ENCODE data around the gene APOBEC3H.

The APOBEC3H gene

DNA sequence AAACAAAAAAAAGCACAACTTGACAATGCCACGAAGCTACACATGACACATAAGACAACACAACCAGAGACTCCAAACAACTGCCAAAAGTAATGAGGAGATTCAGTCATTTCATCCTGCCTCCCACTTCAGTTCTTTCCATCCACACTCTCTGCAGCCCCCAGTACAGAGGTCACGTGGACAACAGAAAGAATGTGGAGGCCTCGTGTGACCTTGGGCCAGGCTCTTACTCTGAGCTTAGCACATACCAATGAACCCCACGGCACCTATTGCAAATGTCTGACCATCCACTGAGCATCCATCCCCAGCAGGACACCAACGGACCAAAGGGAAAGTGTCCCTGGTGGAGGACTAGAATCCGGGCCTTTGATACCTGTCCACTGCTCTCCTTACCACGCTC, 42.9 kb downstream of the APOBEC3H start:
- Histone ChIP-seq H3K4me3 (ENCODE audit: low read length) (no peak overlapping the region), H3K36me3 (ENCODE audit: insufficient read depth, low read length) (no peaks in the 10 kb centered on the region), H3K4me1 (ENCODE audit: insufficient read depth, low read length) (peaks cover 6% of the 10 kb centered on the region), H3K27me3 (ENCODE audit: insufficient read depth, low read length) (peaks cover 18% of the 10 kb centered on the region), H2AFZ (ENCODE audit: low read depth, low read length) (no peak overlapping the region), H3K9me3 (ENCODE audit: low read length) (no peaks in the 10 kb centered on the region)

DNA sequence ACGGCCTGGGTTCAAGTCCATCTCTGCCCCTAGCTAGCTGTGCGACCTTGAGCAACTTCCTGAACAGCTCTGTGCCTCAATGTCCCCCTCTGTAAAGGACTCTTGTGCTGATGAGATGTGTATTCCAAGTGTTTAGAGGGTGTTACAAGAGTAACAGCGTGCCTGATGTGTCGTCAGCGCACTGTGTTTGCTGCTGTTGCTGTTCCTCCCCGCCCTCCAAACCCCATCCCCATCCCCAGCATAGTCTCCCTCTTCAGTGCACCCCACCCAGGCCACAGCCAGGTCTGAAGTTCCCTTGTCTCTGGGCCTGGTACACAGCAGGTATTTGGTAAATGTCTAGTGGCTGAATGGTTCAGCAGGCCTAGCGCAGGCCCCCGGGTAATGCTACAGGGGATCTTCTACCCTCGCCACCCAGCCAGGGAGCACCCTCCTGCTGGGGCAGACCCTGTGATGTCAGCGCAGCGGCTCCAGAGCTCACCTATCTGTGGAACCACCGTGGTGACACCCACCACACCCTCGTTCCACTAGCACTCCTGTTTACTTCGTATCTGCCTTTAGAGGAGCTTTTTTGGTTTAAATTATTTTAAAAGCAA, 45.1 kb downstream of the APOBEC3H start:
- Histone ChIP-seq H2AFZ (ENCODE audit: low read depth, low read length) (no peak overlapping the region), H3K27me3 (ENCODE audit: insufficient read depth, low read length) (peaks cover 15% of the 10 kb centered on the region), H3K36me3 (ENCODE audit: insufficient read depth, low read length) (no peaks in the 10 kb centered on the region), H3K9me3 (ENCODE audit: low read length) (no peaks in the 10 kb centered on the region), H3K4me3 (ENCODE audit: low read length) (no peak overlapping the region), H3K4me1 (ENCODE audit: insufficient read depth, low read length) (peaks cover 14% of the 10 kb centered on the region)

DNA sequence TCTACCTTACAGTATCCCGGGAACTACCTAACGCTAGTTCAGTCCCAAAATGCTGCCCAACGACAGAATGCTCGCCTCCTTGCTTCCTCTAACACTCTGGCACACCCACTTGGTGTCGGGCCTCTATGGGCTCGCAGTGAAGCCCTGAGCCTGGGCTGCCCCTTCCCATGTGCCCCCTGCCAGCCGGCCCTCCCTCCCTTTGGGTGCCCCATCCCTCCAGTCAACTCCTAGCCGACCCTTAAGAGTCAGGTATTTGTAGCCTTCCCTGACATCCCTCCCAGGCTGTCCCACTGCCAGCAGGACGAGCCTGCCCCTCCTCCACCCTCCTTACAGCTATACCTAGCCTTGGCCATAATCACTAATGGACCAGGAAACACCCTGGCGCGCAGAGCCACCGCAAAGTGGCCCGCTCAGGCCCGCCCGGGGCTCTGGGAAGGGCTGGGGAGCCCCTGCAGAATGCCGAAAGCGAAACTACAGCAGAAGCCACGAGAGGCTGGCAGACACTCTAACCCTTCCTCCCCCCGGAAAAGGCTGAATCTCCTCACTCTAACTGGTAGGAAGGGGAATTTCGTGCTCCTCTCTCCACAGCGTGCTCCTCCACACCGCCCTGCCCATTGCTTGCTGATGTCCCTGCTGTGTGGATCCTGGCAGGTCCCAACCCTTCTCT, 47.2 kb downstream of the APOBEC3H start:
- Histone ChIP-seq H3K4me3 (ENCODE audit: low read length) (peak overlapping the region; percentile 82), H3K27me3 (ENCODE audit: insufficient read depth, low read length) (peaks cover 15% of the 10 kb centered on the region), H3K4me1 (ENCODE audit: insufficient read depth, low read length) (peaks cover 14% of the 10 kb centered on the region)

DNA sequence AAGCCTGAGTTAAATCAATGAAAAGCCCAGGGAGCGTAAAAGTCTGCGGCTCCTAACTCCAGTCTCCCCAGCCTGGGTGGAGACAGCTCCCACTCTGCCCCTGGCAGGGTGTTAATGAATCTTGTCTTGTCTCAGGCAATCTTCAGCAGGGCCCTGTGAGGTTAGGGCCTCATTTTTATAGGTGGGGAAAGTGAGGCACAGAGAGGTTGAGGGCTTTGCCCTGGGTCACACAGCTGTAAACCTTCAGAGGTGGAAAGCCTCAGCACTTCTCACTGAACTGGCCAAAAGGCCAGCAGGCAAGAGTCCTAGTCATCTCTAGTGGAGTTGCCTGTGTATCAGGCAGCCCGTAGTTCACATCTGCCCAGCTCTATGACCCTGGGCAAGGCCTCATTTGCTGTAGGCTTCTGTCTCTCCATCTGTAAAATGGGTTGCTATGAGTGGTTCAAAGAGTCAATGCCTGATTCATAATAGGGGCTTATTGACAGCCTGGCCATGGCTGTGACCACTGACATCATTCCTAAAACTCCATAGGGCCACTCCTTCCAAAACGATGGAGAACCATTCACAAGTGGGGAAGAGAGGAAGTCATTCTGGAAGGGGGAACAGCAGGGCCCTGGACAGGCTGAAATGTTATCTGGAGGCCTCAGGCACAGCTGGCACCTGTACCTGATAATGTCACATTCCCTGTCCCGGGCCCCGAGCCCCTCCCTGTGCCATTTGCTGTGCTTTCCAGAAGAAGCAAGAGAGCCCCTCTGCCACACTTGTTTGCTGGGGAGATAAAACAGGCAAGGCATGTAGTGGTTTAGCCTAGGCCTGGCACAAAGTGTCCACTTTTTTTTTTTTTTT, 49.4 kb downstream of the APOBEC3H start:
- no peaks in the 10 kb centered on the region for H3K9me3 ChIP-seq (ENCODE audit: low read length)
- H3K4me1 ChIP-seq (ENCODE audit: insufficient read depth, low read length), result peaks cover 14% of the 10 kb centered on the region
- H2AFZ ChIP-seq (ENCODE audit: low read depth, low read length), result peak overlapping the region; percentile 79
- peak overlapping the region; percentile 47 for H3K4me3 ChIP-seq (ENCODE audit: low read length)
- H3K27me3 ChIP-seq (ENCODE audit: insufficient read depth, low read length), result peaks cover 15% of the 10 kb centered on the region
- no peaks in the 10 kb centered on the region for H3K36me3 ChIP-seq (ENCODE audit: insufficient read depth, low read length)

More for the DNA sequence above, 47.2 kb downstream of the APOBEC3H start:
- H2AFZ ChIP-seq (ENCODE audit: low read depth, low read length), result no peak overlapping the region
- H3K36me3 ChIP-seq (ENCODE audit: insufficient read depth, low read length), result no peaks in the 10 kb centered on the region
- no peaks in the 10 kb centered on the region for H3K9me3 ChIP-seq (ENCODE audit: low read length)

DNA sequence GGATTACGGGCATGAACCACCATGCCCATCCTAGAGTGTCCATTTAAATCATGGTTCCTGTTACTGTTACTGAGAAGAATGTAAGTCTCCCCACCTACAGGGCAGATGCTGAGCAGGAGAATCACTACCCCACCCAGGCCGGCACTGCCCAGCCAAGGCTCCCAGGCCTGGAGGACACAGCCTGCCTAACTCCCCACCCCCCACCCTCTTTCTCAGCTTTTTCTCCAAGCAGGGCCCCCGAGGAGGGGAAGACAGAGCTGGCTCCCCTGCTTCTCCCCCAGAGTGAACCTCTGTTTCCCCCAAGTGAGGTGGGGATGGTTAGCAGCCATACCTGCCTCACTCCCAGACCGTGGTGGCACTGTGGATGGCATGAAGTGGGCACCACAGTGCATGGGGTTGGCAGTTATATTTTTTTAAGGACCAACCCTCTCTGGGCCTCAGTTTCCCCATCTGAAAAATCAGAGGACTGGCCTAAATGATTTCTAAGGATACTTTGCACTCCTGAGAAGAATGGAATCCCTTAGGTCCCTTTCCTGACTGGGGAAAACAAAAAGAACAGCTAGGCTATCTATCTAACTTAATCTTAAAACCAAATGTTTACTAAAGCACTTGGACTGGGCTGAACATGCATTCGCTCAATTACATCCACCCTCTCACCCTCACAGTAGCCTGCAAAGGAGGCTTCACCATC, 50.4 kb downstream of the APOBEC3H start:
- Histone ChIP-seq H3K9me3 (ENCODE audit: low read length) (no peaks in the 10 kb centered on the region), H3K4me1 (ENCODE audit: insufficient read depth, low read length) (peaks cover 14% of the 10 kb centered on the region), H3K4me3 (ENCODE audit: low read length) (no peak overlapping the region), H3K36me3 (ENCODE audit: insufficient read depth, low read length) (no peaks in the 10 kb centered on the region), H2AFZ (ENCODE audit: low read depth, low read length) (no peak overlapping the region), H3K27me3 (ENCODE audit: insufficient read depth, low read length) (peaks cover 15% of the 10 kb centered on the region)

DNA sequence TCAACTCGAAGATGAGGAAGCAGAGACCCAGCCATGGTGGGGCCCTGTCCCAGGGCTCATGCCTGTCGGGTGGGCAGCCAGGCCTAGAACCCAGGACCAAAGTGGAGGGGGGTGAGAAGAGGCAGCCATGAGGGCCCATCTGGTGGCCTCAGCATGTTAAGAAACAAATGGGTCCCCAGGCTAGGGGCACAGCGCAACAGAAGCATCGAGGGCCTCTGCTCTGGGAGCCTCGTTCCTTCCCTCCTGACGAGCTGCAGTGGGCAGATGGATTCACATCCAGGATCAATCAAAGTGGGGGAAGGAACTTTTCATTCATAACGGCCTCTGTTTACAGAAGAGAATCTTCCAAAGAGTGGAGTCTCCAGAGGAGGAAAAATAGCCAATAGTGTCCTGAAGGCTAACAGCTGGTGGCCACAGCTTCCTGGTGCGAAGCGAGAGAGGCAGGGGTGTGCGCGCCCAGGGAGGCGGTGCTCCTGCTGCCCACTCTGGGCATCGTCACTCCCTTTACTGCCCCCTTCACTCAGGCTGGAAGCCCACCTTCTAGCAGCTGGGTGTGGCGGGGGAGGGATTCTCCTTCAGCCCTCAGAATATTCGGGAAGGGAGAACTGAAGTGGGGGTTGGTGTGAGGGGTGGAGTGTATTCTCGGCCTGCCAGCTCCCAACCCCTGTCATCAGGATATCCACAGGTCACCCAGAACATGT, 51.1 kb downstream of the APOBEC3H start:
- Histone ChIP-seq H3K4me3 (ENCODE audit: low read length) (no peak overlapping the region), H3K36me3 (ENCODE audit: insufficient read depth, low read length) (no peaks in the 10 kb centered on the region), H3K9me3 (ENCODE audit: low read length) (no peaks in the 10 kb centered on the region), H3K4me1 (ENCODE audit: insufficient read depth, low read length) (peaks cover 14% of the 10 kb centered on the region), H3K27me3 (ENCODE audit: insufficient read depth, low read length) (peaks cover 15% of the 10 kb centered on the region), H2AFZ (ENCODE audit: low read depth, low read length) (no peak overlapping the region)

DNA sequence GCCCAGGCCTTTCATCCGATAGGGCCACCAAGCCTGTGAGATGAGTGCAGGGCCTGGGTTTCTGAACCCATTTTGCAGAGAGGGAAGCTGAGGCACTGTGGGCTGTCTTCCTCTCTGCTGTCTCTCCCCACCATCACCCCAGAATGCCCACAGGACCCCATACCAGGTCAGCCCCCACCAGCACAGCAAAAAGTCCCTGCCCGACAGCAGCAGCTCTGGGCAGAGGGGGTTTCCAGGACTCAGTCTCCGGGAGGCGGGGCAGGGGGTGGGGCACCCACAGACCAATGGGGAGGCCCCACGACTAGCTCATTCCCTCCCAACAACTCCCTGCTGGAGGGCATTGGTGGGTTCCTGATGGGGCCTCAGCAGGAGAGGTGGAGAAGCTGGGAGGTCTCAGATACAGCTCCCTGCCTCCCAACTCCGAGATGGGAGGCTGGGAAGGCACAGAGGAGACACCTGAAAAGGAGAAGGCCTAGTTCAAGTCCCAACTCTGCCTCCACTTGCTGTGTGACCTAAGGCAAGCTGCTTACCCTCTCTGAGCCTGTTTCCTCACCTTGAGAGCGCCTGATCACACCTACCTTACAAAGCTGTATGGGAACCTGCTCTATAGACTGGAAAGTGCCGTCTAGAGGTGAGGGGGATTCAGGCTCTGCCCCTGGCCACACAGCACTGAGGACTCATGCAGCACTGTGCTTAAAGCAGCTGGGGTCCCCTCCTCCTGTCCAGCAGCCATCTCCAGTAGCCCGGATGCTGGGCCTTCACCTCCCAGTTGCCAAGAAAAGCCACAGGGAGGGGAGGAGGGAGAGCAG, 51.9 kb downstream of the APOBEC3H start:
- Histone ChIP-seq H3K9me3 (ENCODE audit: low read length) (no peaks in the 10 kb centered on the region), H3K4me1 (ENCODE audit: insufficient read depth, low read length) (peaks cover 14% of the 10 kb centered on the region)

DNA sequence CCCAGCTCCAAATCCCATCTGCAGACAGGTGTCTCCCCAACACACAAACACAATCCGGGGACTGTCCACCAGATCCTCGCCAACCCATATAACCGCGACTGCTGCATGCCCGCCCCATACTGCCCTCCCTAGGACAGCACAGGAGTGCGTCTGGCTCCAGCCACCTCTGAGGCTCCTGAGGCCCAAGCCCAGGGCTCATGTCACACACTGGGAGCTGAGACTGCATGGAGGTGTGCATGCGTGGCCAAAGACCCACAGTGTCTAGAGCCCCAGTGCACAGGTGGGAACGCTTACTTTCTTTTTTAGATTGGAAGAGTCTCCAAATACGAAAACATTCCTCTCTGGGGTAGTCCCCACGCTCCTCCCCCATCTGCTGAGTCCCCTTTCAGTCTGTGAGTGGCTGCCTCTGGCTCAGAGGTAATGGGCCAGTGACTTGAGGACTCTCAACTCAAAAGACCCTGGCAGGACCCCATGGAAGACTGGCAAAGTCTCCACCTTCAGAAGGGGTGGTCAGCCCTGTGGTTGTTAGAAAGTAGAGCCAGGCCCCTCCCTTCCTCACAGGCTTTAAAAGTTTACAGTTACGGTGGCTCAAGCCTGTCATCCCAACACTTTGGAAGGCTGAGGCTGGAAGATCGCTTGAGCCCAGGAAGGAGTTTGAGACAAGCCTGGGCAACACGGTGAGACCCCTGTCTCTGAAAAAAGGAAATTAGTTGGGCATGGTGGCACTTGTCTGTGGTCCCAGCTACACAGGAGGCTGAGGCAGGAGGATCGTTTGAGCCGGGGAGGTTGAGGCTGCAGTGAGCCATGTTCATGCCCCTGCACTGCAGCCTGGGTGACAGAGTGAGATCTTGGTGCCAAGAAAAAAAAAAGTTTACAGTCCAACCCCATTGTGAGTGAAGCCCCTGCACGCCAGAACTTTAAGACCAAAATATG, 53.1 kb downstream of the APOBEC3H start:
- Histone ChIP-seq H3K27me3 (ENCODE audit: insufficient read depth, low read length) (peaks cover 18% of the 10 kb centered on the region), H3K4me3 (ENCODE audit: low read length) (no peak overlapping the region), H3K9me3 (ENCODE audit: low read length) (no peaks in the 10 kb centered on the region), H3K4me1 (ENCODE audit: insufficient read depth, low read length) (peaks cover 5% of the 10 kb centered on the region), H2AFZ (ENCODE audit: low read depth, low read length) (no peak overlapping the region), H3K36me3 (ENCODE audit: insufficient read depth, low read length) (no peaks in the 10 kb centered on the region)

More for the DNA sequence above, 51.9 kb downstream of the APOBEC3H start:
- no peak overlapping the region for H3K4me3 ChIP-seq (ENCODE audit: low read length)
- H2AFZ ChIP-seq (ENCODE audit: low read depth, low read length), result no peak overlapping the region
- no peaks in the 10 kb centered on the region for H3K36me3 ChIP-seq (ENCODE audit: insufficient read depth, low read length)
- H3K27me3 ChIP-seq (ENCODE audit: insufficient read depth, low read length), result peaks cover 17% of the 10 kb centered on the region

DNA sequence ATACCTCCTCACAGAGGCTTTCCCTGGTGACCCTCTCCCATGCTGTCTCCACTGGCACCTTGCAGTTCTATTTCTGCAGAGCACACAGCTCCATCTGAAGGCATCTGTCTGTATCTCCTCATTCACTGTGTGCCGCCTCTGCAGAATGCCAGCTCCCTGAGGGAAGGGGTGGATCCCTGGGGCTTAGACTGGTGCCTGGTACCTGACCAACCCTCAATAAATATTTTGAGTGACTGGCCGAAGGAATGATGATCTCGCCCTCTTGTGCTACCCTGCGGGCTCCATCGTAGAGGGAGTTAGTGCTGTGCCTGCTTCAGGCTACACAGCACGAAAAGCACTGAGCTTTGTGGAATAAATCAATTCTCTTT, 53.8 kb downstream of the APOBEC3H start:
- H3K27me3 ChIP-seq (ENCODE audit: insufficient read depth, low read length), result peaks cover 24% of the 10 kb centered on the region
- no peak overlapping the region for H3K4me3 ChIP-seq (ENCODE audit: low read length)

DNA sequence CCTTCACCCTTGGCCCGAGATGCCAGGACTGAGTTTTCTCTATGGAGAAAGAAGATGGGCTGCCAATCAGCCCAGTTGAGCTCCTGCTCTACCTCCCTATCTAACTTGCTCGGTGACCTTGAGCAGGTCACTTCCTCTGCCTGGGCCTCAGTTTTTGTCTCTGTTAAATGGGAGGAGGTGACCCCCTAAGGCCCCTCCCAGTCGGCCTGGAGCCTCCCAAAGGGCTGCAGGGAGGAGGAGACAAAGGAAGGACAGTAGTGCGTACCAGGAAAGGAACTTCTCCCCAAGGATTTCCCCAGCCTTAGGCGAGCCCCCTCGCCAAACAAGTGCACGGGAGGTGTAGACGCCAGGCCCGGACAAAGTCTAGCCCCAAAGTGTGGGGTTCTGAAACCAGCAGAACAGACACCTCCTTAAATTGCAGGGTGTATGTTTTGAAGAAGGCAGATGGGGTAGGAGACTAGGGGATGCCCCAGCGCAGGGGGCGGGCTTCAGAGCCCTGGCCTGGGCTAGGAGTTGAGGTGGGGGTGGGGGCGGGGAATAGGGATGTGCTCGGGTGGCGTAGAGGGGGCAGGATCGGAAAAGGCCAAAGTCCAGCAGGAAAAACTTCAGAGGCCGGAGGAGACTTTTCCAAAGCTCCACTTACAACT, 54.4 kb downstream of the APOBEC3H start:
- Histone ChIP-seq H3K27me3 (ENCODE audit: insufficient read depth, low read length) (peaks cover 28% of the 10 kb centered on the region), H3K36me3 (ENCODE audit: insufficient read depth, low read length) (no peaks in the 10 kb centered on the region), H2AFZ (ENCODE audit: low read depth, low read length) (no peak overlapping the region), H3K4me1 (ENCODE audit: insufficient read depth, low read length) (no peaks in the 10 kb centered on the region), H3K9me3 (ENCODE audit: low read length) (no peaks in the 10 kb centered on the region), H3K4me3 (ENCODE audit: low read length) (no peak overlapping the region)

More for the DNA sequence above, 53.8 kb downstream of the APOBEC3H start:
- Histone ChIP-seq H3K4me1 (ENCODE audit: insufficient read depth, low read length) (peaks cover 4% of the 10 kb centered on the region), H3K36me3 (ENCODE audit: insufficient read depth, low read length) (no peaks in the 10 kb centered on the region), H3K9me3 (ENCODE audit: low read length) (no peaks in the 10 kb centered on the region), H2AFZ (ENCODE audit: low read depth, low read length) (no peak overlapping the region)

DNA sequence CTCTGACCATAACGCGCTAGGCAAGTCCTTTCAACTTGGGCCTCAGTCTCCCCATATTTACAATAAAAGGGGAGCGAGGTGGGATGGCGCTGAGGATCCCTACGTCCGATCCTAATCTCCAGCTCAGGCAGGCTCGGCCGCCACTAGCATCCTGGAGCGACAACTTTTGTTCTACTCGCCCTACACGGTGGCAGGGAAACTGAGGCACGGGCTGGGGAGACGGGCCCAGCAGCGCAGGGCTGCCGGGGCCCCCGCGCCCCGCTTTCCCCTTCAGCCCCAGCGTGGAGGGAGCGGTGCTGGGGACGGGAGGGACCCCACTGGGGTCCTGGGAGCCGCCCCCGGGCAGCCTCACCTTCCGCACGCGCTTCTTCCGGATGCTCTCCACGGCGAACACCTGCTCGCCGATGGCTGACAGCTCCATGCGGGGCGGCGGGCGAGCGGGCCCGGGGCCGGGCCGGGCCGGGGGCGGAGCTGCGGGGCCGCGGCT, 55.0 kb downstream of the APOBEC3H start:
- peak overlapping the region; percentile 61 for H3K4me3 ChIP-seq (ENCODE audit: low read length)

More for the DNA sequence above, 55.0 kb downstream of the APOBEC3H start:
- no peaks in the 10 kb centered on the region for H3K36me3 ChIP-seq (ENCODE audit: insufficient read depth, low read length)
- H2AFZ ChIP-seq (ENCODE audit: low read depth, low read length), result peak overlapping the region; percentile 56
- H3K27me3 ChIP-seq (ENCODE audit: insufficient read depth, low read length), result peaks cover 28% of the 10 kb centered on the region
- no peaks in the 10 kb centered on the region for H3K9me3 ChIP-seq (ENCODE audit: low read length)
- H3K4me1 ChIP-seq (ENCODE audit: insufficient read depth, low read length), result no peaks in the 10 kb centered on the region

Data from neuron (in vitro differentiated cells).